ENCODE measurements around the gene CYREN. TPM values are rescaled to one million over a fixed set of nuclear protein-coding genes. Genes with fewer than 3 reads are reported as not detected.

CYREN gene
- total and polyA plus RNA-seq, 9 of the 15 experiments (the other 6 are each of a cell fraction or from before 2014, with no cell fraction given): 13.9 to 108 (median 88.8) TPM

DNA sequence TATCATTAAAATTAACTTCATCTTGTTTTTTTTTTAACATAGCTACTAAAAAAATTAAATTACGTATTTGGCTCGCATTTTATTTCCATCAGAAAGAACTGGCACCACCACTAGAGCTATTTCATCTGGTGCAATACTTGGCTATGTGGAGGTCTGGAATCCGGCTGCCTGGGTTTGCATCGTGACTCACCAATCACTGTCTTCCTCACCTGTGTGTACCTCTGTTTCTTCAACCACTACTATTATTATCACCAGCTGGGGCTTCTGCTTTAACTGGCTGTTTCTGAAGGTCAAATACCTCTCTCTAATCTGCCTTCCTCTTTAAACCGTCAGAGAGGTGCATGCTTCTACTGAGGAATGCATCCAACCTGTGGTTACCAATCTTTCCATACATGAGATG is 34.4 kb upstream of the CYREN start:
- Histone ChIP-seq H3K9me3 (replicated peaks; ENCODE audit: control insufficient read depth, insufficient read depth, low read depth, low read length) (no peaks in the 10 kb centered on the region), H3K79me2 (ENCODE audit: control insufficient read depth, insufficient read depth, low read length) (no peaks in the 10 kb centered on the region), H3K9me1 (ENCODE audit: control insufficient read depth, insufficient read depth, low read length) (no peaks in the 10 kb centered on the region), H4K20me1 (replicated peaks; ENCODE audit: control insufficient read depth, insufficient read depth, low read length) (no peaks in the 10 kb centered on the region), H3K36me3 (ENCODE audit: control insufficient read depth, insufficient read depth, low read length) (peaks cover 25% of the 10 kb centered on the region; the same call in 2 of the 3 replicates), H3K4me2 (ENCODE audit: insufficient read depth, low read length) (no peak overlapping the region), H3K27ac (ENCODE audit: extremely low read depth, low read depth, low read length) (no peak overlapping the region), H3K27me3 (ENCODE audit: control insufficient read depth in 2 of 2, insufficient read depth in 2 of 2, low read length in 2 of 2) (no peaks in the 10 kb centered on the region), H3K4me3 (no peak overlapping the region), H3K4me1 (replicated peaks in 1 of 2; ENCODE audit: control insufficient read depth in 2 of 2, insufficient read depth in 2 of 2, low read length in 2 of 2) (peaks cover 7 to 17% of the 10 kb centered on the region in 2 experiments; a peak in 4 of 5 replicates), H2AFZ (ENCODE audit: low read depth, low read length) (no peak overlapping the region), H3K9ac (ENCODE audit: insufficient read depth in 1 of 2, low read depth in 2 of 2, low read length in 2 of 2) (no peak overlapping the region)
- ChIA-PET POLR2A (interaction anchor here (0.9 to 3.6 kb wide), 5 partner anchors 8 to 348 kb away, joined by 3 to 20 read pairs (median 5); no protein-coding TSS in a partner anchor), CTCF (ENCODE audit: low intra/inter-chr PET ratio) (no interaction called here)
- ATAC-seq: no peak
- no peak for DNase-seq (ENCODE audit: extremely low read depth in 1 of 4, low spot score in 3 of 4)
- intact Hi-C loops (cut with micrococcal nuclease): no loop called here
- TF ChIP-seq TRIM28 (IDR thresholded peaks at IDR 0.05) (no peak), ZNF507 (tag; conservative IDR thresholded peaks at IDR 0.05) (no peak), BDP1 (IDR thresholded peaks at IDR 0.05; ENCODE audit: insufficient read depth, insufficient read length) (no peak), FOXJ2 (tag; IDR thresholded peaks at IDR 0.05) (no peak), ZNF449 (CRISPR knock-in tag; IDR thresholded peaks at IDR 0.05) (no peak), ZNF778 (CRISPR knock-in tag; IDR thresholded peaks at IDR 0.05) (no peak), IFI16 (CRISPR knock-in tag; IDR thresholded peaks at IDR 0.05) (no peak), RAD21 (CRISPR knock-in tag; conservative IDR thresholded peaks at IDR 0.05 in 1 of 2, IDR thresholded peaks at IDR 0.05 in 1 of 2) (no peak), RBFOX2 (IDR thresholded peaks at IDR 0.05; ENCODE audit: low read depth, low read length) (no peak), CTCFL (IDR thresholded peaks at IDR 0.05; ENCODE audit: borderline replicate concordance, insufficient read depth, low read depth, low read length, poor library complexity, severe bottlenecking) (no peak)
- in situ Hi-C loops (cut with MboI): no loop called here
- no TSS peak for BruUV-seq (replicated peaks)
- WGBS (ENCODE audit: insufficient coverage, low coverage, missing lambda C conversion rate): 74% methylated on average over 5 of the region's 5 CpGs
- FAIRE-seq: no peak
